Smooth muscle cell (in vitro differentiated cells): Measurements from ENCODE around the gene SVIL. TPM values are rescaled to one million over a fixed set of nuclear protein-coding genes. Genes with fewer than 3 reads are reported as not detected.

Experiments used
- DNase-seq: peaks from one replicate; lab custom pipeline; 2025; ENCODE audit not compliant: unreplicated experiment; lab: John Stamatoyannopoulos, UW
- H2AFZ ChIP-seq: fragments of 200-600 bp; sonication (generic); 2 replicates; pipeline ENCODE4 v1.6.0; 2016; ENCODE audit warnings: antibody characterized with exemption, low read depth, mild to moderate bottlenecking
- H3F3A ChIP-seq: fragments of 200-600 bp; sonication (generic); 2 replicates; pipeline ENCODE4 v1.6.0; 2017; ENCODE audit warnings: antibody characterized with exemption, low read depth
- H3K27ac ChIP-seq: fragments of 200-600 bp; sonication (generic); 2 replicates; pipeline ENCODE4 v1.5.1; 2016; ENCODE audit warnings: low read depth, mild to moderate bottlenecking
- H3K27me3 ChIP-seq: fragments of 200-600 bp; sonication (generic); 2 replicates; pipeline ENCODE4 v1.6.1; 2016; ENCODE audit warnings: low read depth, mild to moderate bottlenecking
- H3K36me3 ChIP-seq: fragments of 200-600 bp; sonication (generic); 2 replicates; pipeline ENCODE4 v1.5.1; 2016; ENCODE audit warnings: low read depth
- H3K4me1 ChIP-seq: fragments of 200-600 bp; sonication (generic); 2 replicates; pipeline ENCODE4 v1.5.1; 2016; ENCODE audit warnings: low read depth
- H3K4me2 ChIP-seq: fragments of 200-600 bp; sonication (generic); 2 replicates; pipeline ENCODE4 v1.6.0; 2016; ENCODE audit warnings: mild to moderate bottlenecking
- H3K4me3 ChIP-seq: fragments of 200-600 bp; sonication (generic); 2 replicates; pipeline ENCODE4 v1.5.1; 2016; ENCODE audit warnings: mild to moderate bottlenecking
- H3K79me2 ChIP-seq: fragments of 200-600 bp; sonication (generic); 2 replicates; pipeline ENCODE4 v1.6.0; 2016; ENCODE audit warnings: low read depth, mild to moderate bottlenecking
- H3K9ac ChIP-seq: fragments of 200-600 bp; sonication (generic); 2 replicates; pipeline ENCODE4 v1.6.0; 2016; ENCODE audit warnings: low read depth
- H3K9me3 ChIP-seq: fragments of 200-600 bp; sonication (generic); replicated peaks from 2 replicates; pipeline ENCODE4 v1.5.1; 2016; ENCODE audit warnings: low read depth
- H4K20me1 ChIP-seq: fragments of 200-600 bp; sonication (generic); 2 replicates; pipeline ENCODE4 v1.6.0; 2016; ENCODE audit warnings: low read depth
- WGBS: methylation state at CpG from one replicate; pipeline ENCODE4 v1.1.7; 2016; ENCODE audit warnings: low lambda C conversion rate; 5-methylcytosine and 5-hydroxymethylcytosine counted together
- polyA plus RNA-seq: library from polyadenylated mRNA; unstranded; fragments of >200 nt; fragmentation: Nextera tagmentation; extraction: Ambion mirVana; gene quantifications from 2 replicates; pipeline ENCODE4 v1.2.1, GENCODE V29; 2016
- total RNA-seq: library from RNA; depleted of rRNA; stranded (reverse); fragments of >200 nt; gene quantifications from 2 replicates; pipeline ENCODE4 v1.2.3, GENCODE V29; 2014
- TF ChIP-seq, protein P1 (sequence below): fragments of 200-600 bp; sonication (generic); IDR thresholded peaks from 2 replicates; pipeline ENCODE4 v1.5.1; 2017; ENCODE audit warnings: borderline replicate concordance, mild to moderate bottlenecking, antibody characterized with exemption; ENCODE audit not compliant: insufficient read depth, poor library complexity, severe bottlenecking

The SVIL gene
- total and polyA plus RNA-seq, 2 experiments from 2014 or later: 32.5 to 33.0 TPM

DNA sequence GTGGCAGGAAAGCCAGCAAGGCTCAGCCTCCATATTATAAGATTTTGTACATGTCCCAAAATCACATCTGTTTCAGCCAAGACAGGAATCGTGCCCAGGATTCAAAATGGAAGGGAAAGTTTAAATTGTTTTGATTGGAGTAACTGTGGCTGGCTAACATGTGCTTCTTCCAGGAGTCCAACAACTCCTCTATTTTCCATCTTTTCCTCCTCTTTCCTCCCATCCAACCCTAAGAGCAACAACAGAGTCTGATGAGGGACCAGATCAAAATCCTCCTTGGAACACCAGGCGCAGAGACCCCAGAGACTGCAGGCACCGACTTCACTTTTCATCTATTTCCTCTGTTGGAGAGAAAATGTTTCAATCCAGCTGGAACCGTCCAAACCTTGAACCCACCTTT, 36.0 kb upstream of the SVIL start:
- H3K4me2 ChIP-seq: no peak overlapping the region
- H3K9me3 ChIP-seq: peaks cover under 1% of the 10 kb centered on the region
- no peak overlapping the region for H3K9ac ChIP-seq
- H3K4me3 ChIP-seq: no peak overlapping the region
- 95% methylated on average over 4 of the region's 4 CpGs for WGBS
- H3K27me3 ChIP-seq: no peaks in the 10 kb centered on the region
- no peaks in the 10 kb centered on the region for H3K36me3 ChIP-seq
- no peak overlapping the region for H2AFZ ChIP-seq
- H3K27ac ChIP-seq: no peak overlapping the region
- peaks cover 20% of the 10 kb centered on the region for H4K20me1 ChIP-seq
- TF ChIP-seq, protein P1, sequence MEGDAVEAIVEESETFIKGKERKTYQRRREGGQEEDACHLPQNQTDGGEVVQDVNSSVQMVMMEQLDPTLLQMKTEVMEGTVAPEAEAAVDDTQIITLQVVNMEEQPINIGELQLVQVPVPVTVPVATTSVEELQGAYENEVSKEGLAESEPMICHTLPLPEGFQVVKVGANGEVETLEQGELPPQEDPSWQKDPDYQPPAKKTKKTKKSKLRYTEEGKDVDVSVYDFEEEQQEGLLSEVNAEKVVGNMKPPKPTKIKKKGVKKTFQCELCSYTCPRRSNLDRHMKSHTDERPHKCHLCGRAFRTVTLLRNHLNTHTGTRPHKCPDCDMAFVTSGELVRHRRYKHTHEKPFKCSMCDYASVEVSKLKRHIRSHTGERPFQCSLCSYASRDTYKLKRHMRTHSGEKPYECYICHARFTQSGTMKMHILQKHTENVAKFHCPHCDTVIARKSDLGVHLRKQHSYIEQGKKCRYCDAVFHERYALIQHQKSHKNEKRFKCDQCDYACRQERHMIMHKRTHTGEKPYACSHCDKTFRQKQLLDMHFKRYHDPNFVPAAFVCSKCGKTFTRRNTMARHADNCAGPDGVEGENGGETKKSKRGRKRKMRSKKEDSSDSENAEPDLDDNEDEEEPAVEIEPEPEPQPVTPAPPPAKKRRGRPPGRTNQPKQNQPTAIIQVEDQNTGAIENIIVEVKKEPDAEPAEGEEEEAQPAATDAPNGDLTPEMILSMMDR: no peak
- peaks cover 41% of the 10 kb centered on the region for H3K79me2 ChIP-seq
- no peak for DNase-seq
- no peaks in the 10 kb centered on the region for H3F3A ChIP-seq
- peaks cover 8% of the 10 kb centered on the region for H3K4me1 ChIP-seq

DNA sequence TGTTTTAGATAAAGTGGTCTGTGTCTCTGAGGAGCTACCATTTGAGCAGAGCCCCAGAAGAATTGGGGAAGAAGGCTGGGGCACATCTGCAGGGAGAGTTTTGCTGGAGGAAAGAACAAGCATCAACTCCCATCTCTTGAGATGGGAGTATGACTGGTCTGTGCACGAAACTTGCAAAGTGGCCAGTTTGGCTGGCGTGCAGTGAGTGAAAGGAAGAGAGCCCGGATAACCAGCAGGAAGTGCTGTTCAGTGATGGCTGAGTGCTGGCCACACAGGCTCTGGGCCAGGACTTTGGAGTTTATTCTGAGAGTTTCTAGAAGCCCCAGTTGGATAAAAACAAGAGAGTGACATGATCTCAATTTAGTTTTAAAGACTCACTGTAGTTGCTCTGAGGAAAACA, 34.4 kb upstream of the SVIL start:
- DNase-seq: no peak
- H3K79me2 ChIP-seq: peaks cover 31% of the 10 kb centered on the region
- H3K4me1 ChIP-seq: peaks cover 8% of the 10 kb centered on the region
- TF ChIP-seq, protein P1: no peak
- H3K9me3 ChIP-seq: no peaks in the 10 kb centered on the region
- no peak overlapping the region for H3K27ac ChIP-seq
- H3F3A ChIP-seq: no peaks in the 10 kb centered on the region
- no peak overlapping the region for H3K4me2 ChIP-seq
- H2AFZ ChIP-seq: no peak overlapping the region
- WGBS: 90% methylated on average over 3 of the region's 3 CpGs
- H3K9ac ChIP-seq: no peak overlapping the region
- no peaks in the 10 kb centered on the region for H3K36me3 ChIP-seq
- H3K27me3 ChIP-seq: no peaks in the 10 kb centered on the region
- H4K20me1 ChIP-seq: peaks cover 23% of the 10 kb centered on the region
- no peak overlapping the region for H3K4me3 ChIP-seq

DNA sequence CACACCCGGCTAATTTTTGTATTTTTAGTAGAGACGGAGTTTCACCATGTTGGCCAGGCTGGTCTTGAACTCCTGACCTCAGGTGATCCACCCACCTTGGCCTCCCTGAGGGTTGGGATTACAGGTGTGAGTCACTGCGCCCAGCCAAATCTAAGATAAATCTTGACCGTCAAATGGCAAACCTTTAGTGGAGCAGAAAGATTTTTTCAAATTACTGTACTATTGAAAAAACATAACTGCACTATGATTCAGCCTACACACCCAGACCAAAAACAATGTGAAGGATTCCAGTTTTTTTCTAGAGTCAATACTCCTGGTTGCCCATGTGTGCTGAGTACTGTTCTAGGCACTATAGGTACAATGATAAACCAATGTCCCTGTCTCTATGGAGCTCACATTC, 33.9 kb upstream of the SVIL start:
- Histone ChIP-seq H2AFZ (no peak overlapping the region), H4K20me1 (peaks cover 23% of the 10 kb centered on the region), H3K9me3 (no peaks in the 10 kb centered on the region), H3F3A (no peaks in the 10 kb centered on the region), H3K4me3 (no peak overlapping the region), H3K9ac (no peak overlapping the region), H3K27me3 (no peaks in the 10 kb centered on the region), H3K36me3 (no peaks in the 10 kb centered on the region), H3K79me2 (peaks cover 31% of the 10 kb centered on the region), H3K4me1 (peaks cover 8% of the 10 kb centered on the region), H3K27ac (no peak overlapping the region), H3K4me2 (no peak overlapping the region)
- no peak for DNase-seq
- WGBS: 84% methylated on average over 4 of the region's 4 CpGs
- TF ChIP-seq, protein P1: no peak

DNA sequence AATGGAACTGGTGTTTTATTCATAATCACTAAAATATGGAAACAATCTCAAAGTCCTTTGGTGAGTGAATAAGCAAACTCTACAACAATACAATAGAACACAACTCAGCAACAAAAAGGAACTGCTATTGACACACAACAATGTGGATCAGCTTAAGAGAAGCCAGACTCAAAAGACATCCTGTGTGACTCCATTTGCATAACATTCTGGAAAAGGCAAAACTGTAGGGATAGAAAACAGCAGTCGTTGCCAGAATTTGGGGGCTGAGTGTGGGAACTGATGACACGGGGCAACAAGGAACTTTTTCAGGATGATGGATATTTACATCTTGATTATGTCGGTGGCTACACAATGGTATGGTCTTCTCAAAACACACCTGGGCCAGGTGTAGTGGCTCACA, 32.4 kb upstream of the SVIL start:
- Histone ChIP-seq H2AFZ (no peak overlapping the region), H3F3A (no peaks in the 10 kb centered on the region), H3K79me2 (peaks cover 32% of the 10 kb centered on the region), H3K9ac (no peak overlapping the region), H3K9me3 (no peaks in the 10 kb centered on the region), H3K27ac (no peak overlapping the region), H3K27me3 (no peaks in the 10 kb centered on the region), H3K4me2 (no peak overlapping the region), H4K20me1 (peaks cover 23% of the 10 kb centered on the region), H3K4me1 (peaks cover 8% of the 10 kb centered on the region), H3K36me3 (no peaks in the 10 kb centered on the region), H3K4me3 (no peak overlapping the region)
- 63% methylated on average over 3 of the region's 3 CpGs for WGBS
- TF ChIP-seq, protein P1: no peak
- no peak for DNase-seq
